Psoas muscle (tissue), 8 donors: ENCODE data around the gene KAT2A. TPM values are rescaled to one million over a fixed set of nuclear protein-coding genes. Genes with fewer than 3 reads are reported as not detected.
A peak's percentile ranks its signal among the peaks of the same experiment; 100 is the strongest.
"Not testable (repeated sequence)": the region's sequence is repeated elsewhere in the genome, so short reads cannot be mapped to it uniquely, and the experiment has no call there.

Experiments
- ATAC-seq, 4 donors: fragments of 200-7000 bp; cut with Tn5 transposase; one replicate each; pipeline ENCODE4 v1.9.1; 2020; ENCODE audit warnings: moderate library complexity in 3 of 4, mild to moderate bottlenecking in 2 of 4
- DNase-seq, 2 donors: peaks; one replicate each; pipeline ENCODE4 v3.0.0-alpha.2; 2020
- H3K27ac ChIP-seq: fragments of 200-600 bp; one replicate; pipeline ENCODE4 v1.8.0; 2022
- H3K27me3 ChIP-seq, 3 donors: fragments of 200-600 bp in 1 of 3; one replicate each; pipeline versions ENCODE4 v1.6.1 to v1.8.0; 2013 to 2022; ENCODE audit warnings: low read length in 2 of 3, mild to moderate bottlenecking in 2 of 3, moderate library complexity in 1 of 3; ENCODE audit not compliant: insufficient read depth in 3 of 3
- H3K36me3 ChIP-seq, 2 donors: fragments of 200-600 bp in 1 of 2; one replicate each; pipeline versions ENCODE4 v1.6.1 to v1.8.0; 2013 to 2022; ENCODE audit warnings: low read depth in 1 of 2, mild to moderate bottlenecking in 1 of 2, moderate library complexity in 1 of 2; ENCODE audit not compliant: insufficient read depth in 1 of 2
- H3K4me1 ChIP-seq: fragments of 200-600 bp; one replicate; pipeline ENCODE4 v1.8.0; 2022
- H3K4me3 ChIP-seq: fragments of 200-600 bp; one replicate; pipeline ENCODE4 v1.8.0; 2022; ENCODE audit warnings: mild to moderate bottlenecking
- H3K9me3 ChIP-seq: fragments of 200-600 bp; one replicate; pipeline ENCODE4 v1.8.0; 2022
- WGBS, 3 donors: extraction: QIAGEN DNeasy Blood & Tissue Kit; methylation state at CpG; one replicate each; pipeline versions ENCODE4 v1.1.6 to v1.1.7; 2013; 5-methylcytosine and 5-hydroxymethylcytosine counted together
- intact Hi-C, 2 donors: fragments of 100-400 bp; cut with DNase I; formaldehyde crosslinking; loops; one replicate each; pipeline versions ENCODE4 v1.11.0 to v1.14.2; 2022
- polyA plus RNA-seq, 3 donors: library from polyadenylated mRNA; stranded (reverse); fragments of 200-250 nt; gene quantifications; one replicate each; pipeline ENCODE4 v1.2.3, GENCODE V29; 2013
- total RNA-seq, 4 donors: library from RNA; stranded (reverse); fragmentation: NEBNext Ultra II Directional in 2 of 4; extraction: Animal tissue kit (Norgen Biotek cat#: 25700) in 2 of 4; gene quantifications; one replicate each; pipeline versions ENCODE4 v1.2.1 to v1.2.4, GENCODE V29; 2021 to 2023
- TF ChIP-seq, protein P1 (sequence below): fragments of 200-600 bp; IDR thresholded peaks from one replicate; pipeline ENCODE4 v1.8.0; 2022; ENCODE audit warnings: antibody characterized with exemption
- donor health status: healthy with polysubstance abuse.
- donor health status: DM: no; HTN: no; CAD: no; lungs with moderate emphysema.
- donor health status: Bipolar disorder and iron deficiency.
- donor health status: healthy.
- donor health status: DM: yes; HTN: yes; CAD: no.
- donor health status: DM: no; HTN: no; CAD: no.
- donor health status: DM: no; HTN: no; CAD: no.
- donor health status: DM: yes; HTN: yes; CAD: no.

Gene KAT2A
- total and polyA plus RNA-seq, 7 donors, result 12.3 to 35.3 (median 20.9) TPM

GRCh38 chr17:42142371-42142896 is 21.3 kb upstream of the KAT2A start:
- peaks cover 0 to 7% of the 10 kb centered on the region in 2 donors for H3K36me3 ChIP-seq
- peak overlapping the region; percentile 85 for H3K27ac ChIP-seq
- H3K27me3 ChIP-seq, result no peaks in the 10 kb centered on the region
- ATAC-seq (peak; percentile 87 to 93 (median 89)), DNase-seq (peak; percentile 71 to 86)
- 30 to 31% (median 30%) methylated on average over 7 of the region's 7 CpGs for WGBS, 3 donors
- no peaks in the 10 kb centered on the region for H3K9me3 ChIP-seq
- intact Hi-C loops, result no loop called here
- no peak overlapping the region for H3K4me3 ChIP-seq
- TF ChIP-seq, protein P1, sequence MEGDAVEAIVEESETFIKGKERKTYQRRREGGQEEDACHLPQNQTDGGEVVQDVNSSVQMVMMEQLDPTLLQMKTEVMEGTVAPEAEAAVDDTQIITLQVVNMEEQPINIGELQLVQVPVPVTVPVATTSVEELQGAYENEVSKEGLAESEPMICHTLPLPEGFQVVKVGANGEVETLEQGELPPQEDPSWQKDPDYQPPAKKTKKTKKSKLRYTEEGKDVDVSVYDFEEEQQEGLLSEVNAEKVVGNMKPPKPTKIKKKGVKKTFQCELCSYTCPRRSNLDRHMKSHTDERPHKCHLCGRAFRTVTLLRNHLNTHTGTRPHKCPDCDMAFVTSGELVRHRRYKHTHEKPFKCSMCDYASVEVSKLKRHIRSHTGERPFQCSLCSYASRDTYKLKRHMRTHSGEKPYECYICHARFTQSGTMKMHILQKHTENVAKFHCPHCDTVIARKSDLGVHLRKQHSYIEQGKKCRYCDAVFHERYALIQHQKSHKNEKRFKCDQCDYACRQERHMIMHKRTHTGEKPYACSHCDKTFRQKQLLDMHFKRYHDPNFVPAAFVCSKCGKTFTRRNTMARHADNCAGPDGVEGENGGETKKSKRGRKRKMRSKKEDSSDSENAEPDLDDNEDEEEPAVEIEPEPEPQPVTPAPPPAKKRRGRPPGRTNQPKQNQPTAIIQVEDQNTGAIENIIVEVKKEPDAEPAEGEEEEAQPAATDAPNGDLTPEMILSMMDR, result no peak
- peaks cover 72% of the 10 kb centered on the region for H3K4me1 ChIP-seq

DNA sequence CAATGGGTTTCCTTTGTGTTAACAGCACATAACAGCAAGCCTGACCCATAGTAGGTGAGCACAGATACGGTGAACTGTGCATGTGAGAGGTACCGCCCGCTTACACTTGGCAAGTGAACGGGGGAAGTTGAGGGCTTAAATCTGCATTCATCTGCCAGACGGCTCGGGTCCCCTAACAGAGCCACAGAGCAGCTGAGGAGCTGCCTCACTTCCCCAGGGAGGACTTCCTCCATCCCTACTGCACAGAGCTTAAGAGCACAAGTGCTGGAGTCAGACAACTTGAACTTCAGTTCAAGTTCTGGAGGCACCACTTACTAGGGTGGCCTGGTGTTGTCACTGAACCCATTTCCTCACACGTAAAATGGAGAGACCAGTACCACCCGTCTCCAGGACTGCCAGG is 20.2 kb upstream of the KAT2A start:
- intact Hi-C loops, result no loop called here
- ATAC-seq (no peak), DNase-seq (no peak)
- Histone ChIP-seq H3K4me1 (peaks cover 82% of the 10 kb centered on the region), H3K36me3 (peaks cover 0 to 15% of the 10 kb centered on the region in 2 donors), H3K4me3 (no peak overlapping the region), H3K9me3 (no peaks in the 10 kb centered on the region), H3K27me3 (no peaks in the 10 kb centered on the region), H3K27ac (peak overlapping the region; percentile 85)
- WGBS, 3 donors, result 57 to 60% (median 58%) methylated on average over 8 of the region's 8 CpGs
- TF ChIP-seq, protein P1, result no peak

GRCh38 chr17:42140690-42141089 is 19.5 kb upstream of the KAT2A start:
- peaks cover 0 to 19% of the 10 kb centered on the region in 2 donors for H3K36me3 ChIP-seq
- H3K9me3 ChIP-seq, H3K27me3 ChIP-seq, intact Hi-C loops, DNase-seq, ATAC-seq, H3K4me3 ChIP-seq: not testable (repeated sequence)
- H3K27ac ChIP-seq, result peak overlapping the region; percentile 85
- WGBS, 3 donors, result 93 to 100% (median 95%) methylated on average over 7 of the region's 7 CpGs
- peaks cover 89% of the 10 kb centered on the region for H3K4me1 ChIP-seq

DNA sequence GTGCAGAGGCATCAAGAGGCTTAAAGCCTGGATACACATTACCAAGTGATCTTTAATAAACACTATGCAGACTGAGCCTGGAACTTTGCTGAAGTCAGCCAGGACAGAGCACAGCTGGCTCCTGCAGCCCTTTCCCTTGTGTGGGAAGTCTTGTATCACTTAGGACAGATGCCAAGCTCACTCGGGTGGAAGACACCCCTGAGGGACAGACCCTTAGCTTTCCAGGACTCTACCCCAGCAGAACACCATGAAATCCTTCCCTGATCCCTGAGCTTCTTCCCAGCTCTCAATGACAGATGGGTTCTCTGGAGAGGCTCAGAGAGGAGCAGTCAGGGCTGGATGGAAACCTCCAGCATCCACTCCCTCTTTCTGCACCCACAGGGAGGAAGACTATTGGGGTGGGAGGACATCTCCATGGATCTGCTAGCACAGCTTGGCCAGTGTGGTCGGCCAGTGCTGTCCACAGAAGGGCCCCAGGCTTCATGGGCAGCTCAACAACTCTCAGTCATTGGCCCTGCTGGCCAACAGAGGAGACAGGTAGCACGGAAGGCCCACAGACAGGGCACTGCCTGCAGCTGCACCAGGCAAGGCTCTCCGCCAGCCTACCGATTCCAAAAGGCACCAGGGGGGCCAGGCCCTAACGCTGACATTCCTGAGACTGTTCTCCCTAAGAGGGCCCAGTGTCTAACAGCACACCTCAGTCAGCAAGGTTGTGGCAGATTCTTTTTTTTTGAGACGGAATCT is 17.8 kb upstream of the KAT2A start:
- no peak overlapping the region for H3K4me3 ChIP-seq
- 49 to 61% (median 54%) methylated on average over 7 of the region's 7 CpGs for WGBS, 3 donors

DNA sequence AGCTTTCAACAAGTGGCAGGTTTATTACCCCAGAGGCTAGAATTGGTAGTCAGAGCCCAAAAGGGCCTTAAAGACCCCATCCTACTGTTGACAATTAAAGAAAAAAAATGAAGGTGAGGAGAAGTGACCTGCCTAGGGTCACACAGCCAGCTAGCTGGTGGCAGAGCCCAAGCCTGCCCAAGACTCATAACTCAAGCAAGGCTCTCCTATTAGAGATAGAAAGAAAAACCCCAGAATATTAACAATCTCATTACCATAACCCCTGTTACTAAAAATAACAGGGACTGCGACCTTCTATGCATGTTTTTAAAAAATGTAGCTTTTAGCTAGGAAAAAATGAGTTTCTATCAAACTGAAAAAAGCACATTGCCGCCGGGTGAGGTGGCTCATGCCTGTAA is 15.5 kb upstream of the KAT2A start:
- DNase-seq, result no peak
- intact Hi-C loops, result loop anchor here in 1 of 2 donors (10.0 kb wide), 1 partner anchor 138 kb away; the partner anchor contains the start of gene STAT5B
- H3K9me3 ChIP-seq, result no peaks in the 10 kb centered on the region
- H3K27ac ChIP-seq, result peak overlapping the region; percentile 70
- peaks cover 95% of the 10 kb centered on the region for H3K4me1 ChIP-seq
- no peak for ATAC-seq
- TF ChIP-seq, protein P1, result no peak
- H3K36me3 ChIP-seq, result peaks cover 0 to 19% of the 10 kb centered on the region in 2 donors
- no peaks in the 10 kb centered on the region for H3K27me3 ChIP-seq
- WGBS, 3 donors, result 79 to 87% (median 85%) methylated on average over 3 of the region's 3 CpGs
- no peak overlapping the region for H3K4me3 ChIP-seq

More for the DNA sequence above, 17.8 kb upstream of the KAT2A start:
- ATAC-seq (no peak), DNase-seq (no peak)
- intact Hi-C loops, result loop anchor here in 1 of 2 donors (10.0 kb wide), 1 partner anchor 136 kb away; the partner anchor contains the start of gene STAT5B
- H3K4me1 ChIP-seq, result peaks cover 94% of the 10 kb centered on the region
- peak overlapping the region; percentile 54 for H3K27ac ChIP-seq
- H3K9me3 ChIP-seq, result no peaks in the 10 kb centered on the region
- TF ChIP-seq, protein P1, result no peak
- H3K36me3 ChIP-seq, result peaks cover 0 to 19% of the 10 kb centered on the region in 2 donors
- H3K27me3 ChIP-seq, result no peaks in the 10 kb centered on the region
